ENCODE measurements around the gene TRIM56.
A peak's percentile ranks its signal among the peaks of the same experiment; 100 is the strongest.
"Not testable (repeated sequence)": the region's sequence is repeated elsewhere in the genome, so short reads cannot be mapped to it uniquely, and the experiment has no call there.

Gene TRIM56

GRCh38 chr7:101126651-101127459 is 41.6 kb downstream of the TRIM56 start, which contains the start of gene SERPINE1:
Gene SERPINE1 (plus strand): TSS chr7:101127104. CDS start chr7:101128394, 1,290 bp downstream.
- in situ Hi-C loops (cut with MboI; ENCODE audit: low sequenced_read_pairs, unreplicated experiment): no loop called here
- TF ChIP-seq, protein P1, sequence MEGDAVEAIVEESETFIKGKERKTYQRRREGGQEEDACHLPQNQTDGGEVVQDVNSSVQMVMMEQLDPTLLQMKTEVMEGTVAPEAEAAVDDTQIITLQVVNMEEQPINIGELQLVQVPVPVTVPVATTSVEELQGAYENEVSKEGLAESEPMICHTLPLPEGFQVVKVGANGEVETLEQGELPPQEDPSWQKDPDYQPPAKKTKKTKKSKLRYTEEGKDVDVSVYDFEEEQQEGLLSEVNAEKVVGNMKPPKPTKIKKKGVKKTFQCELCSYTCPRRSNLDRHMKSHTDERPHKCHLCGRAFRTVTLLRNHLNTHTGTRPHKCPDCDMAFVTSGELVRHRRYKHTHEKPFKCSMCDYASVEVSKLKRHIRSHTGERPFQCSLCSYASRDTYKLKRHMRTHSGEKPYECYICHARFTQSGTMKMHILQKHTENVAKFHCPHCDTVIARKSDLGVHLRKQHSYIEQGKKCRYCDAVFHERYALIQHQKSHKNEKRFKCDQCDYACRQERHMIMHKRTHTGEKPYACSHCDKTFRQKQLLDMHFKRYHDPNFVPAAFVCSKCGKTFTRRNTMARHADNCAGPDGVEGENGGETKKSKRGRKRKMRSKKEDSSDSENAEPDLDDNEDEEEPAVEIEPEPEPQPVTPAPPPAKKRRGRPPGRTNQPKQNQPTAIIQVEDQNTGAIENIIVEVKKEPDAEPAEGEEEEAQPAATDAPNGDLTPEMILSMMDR (IDR thresholded peaks at IDR 0.05; ENCODE audit: borderline replicate concordance, control extremely low read depth, extremely low read depth, insufficient read depth, missing control alignments): peak; percentile 7
- DNase-seq (ENCODE audit: low spot score): peak; percentile 85

DNA sequence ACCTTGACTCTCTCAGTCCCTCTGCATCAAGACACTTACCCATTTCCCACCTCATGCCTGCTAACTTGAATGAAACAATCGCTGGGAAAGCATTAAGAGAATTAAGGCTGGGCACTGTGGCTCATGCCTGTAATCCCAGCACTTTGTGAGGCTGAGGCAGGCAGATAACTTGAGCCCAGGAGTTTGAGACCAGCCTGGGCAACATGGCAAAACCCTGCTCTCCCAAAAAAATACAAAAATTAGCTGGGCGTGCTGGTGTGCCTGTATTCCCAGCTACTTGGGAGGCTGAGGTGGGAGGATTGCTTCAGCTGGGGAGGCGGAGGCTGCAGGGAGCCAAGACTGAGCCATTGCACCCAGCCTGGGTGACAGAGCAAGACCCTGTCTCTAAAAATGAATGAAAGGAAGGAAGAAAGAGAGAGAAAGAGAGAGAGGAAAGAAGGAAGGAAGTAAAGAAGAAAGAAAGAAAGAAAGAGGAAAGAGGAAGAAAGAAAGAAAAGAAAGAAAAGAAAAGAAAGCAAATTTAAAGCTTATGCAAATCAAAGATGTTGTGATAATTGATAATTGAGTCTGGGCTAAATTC is 42.3 kb downstream of the TRIM56 start:
- no peak for DNase-seq (ENCODE audit: low spot score)
- TF ChIP-seq, protein P1 (IDR thresholded peaks at IDR 0.05; ENCODE audit: borderline replicate concordance, control extremely low read depth, extremely low read depth, insufficient read depth, missing control alignments): no peak
- in situ Hi-C loops (cut with MboI; ENCODE audit: low sequenced_read_pairs, unreplicated experiment): no loop called here

GRCh38 chr7:101128040-101128834 is 43.0 kb downstream of the TRIM56 start:
- in situ Hi-C loops (cut with MboI; ENCODE audit: low sequenced_read_pairs, unreplicated experiment): no loop called here
- no peak for DNase-seq (ENCODE audit: low spot score)
- TF ChIP-seq, protein P1 (IDR thresholded peaks at IDR 0.05; ENCODE audit: borderline replicate concordance, control extremely low read depth, extremely low read depth, insufficient read depth, missing control alignments): no peak

GRCh38 chr7:101129603-101130117 is 44.4 kb downstream of the TRIM56 start:
- TF ChIP-seq, protein P1 (IDR thresholded peaks at IDR 0.05; ENCODE audit: borderline replicate concordance, control extremely low read depth, extremely low read depth, insufficient read depth, missing control alignments): no peak
- no peak for DNase-seq (ENCODE audit: low spot score)
- in situ Hi-C loops (cut with MboI; ENCODE audit: low sequenced_read_pairs, unreplicated experiment): no loop called here

DNA sequence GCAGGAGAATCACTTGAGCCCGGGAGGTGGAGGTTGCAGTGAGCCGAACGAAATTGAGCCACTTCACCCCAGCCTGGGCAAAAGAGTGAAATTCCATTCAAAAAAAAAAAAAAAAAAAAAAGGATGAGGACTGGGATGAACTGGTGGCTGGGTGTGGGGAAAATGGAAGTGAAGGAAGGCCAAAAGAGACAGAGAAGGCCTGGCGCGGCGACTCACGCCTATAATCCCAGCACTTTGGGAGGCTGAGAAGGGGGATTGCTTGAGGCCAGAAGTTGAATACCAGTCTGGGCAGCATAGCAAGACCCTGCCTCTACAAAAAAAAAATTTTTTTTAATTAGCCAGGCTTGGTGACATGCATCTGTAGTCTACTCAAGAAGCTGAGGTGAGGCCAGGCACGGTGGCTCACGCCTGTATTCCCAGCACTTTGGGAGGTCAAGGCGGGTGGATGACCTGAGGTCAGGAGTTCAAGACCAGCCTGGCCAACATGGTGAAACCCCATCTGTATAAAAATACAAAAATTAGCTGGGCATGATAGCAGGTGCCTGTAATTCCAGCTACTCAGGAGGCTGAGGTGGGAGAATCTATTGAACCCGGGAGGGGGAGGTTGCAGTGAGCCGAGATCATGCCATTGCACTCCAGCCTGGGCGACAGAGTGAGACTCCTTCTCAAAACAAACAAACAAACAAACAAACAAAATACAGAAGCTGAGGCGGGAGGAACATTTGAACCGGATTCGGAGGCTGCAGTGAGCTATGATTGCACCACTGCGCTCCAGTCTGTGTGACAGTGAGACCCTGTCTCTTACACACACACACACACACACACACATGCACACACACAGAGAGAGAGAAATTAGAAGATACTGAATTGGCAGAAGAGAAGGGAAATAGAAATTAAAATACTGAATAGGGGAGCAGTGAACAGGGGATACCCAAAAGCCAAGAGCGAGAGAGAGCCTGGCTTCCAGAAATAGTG is 47.6 kb downstream of the TRIM56 start:
- DNase-seq (ENCODE audit: low spot score); in situ Hi-C loops (cut with MboI; ENCODE audit: low sequenced_read_pairs, unreplicated experiment): not testable (repeated sequence)

DNA sequence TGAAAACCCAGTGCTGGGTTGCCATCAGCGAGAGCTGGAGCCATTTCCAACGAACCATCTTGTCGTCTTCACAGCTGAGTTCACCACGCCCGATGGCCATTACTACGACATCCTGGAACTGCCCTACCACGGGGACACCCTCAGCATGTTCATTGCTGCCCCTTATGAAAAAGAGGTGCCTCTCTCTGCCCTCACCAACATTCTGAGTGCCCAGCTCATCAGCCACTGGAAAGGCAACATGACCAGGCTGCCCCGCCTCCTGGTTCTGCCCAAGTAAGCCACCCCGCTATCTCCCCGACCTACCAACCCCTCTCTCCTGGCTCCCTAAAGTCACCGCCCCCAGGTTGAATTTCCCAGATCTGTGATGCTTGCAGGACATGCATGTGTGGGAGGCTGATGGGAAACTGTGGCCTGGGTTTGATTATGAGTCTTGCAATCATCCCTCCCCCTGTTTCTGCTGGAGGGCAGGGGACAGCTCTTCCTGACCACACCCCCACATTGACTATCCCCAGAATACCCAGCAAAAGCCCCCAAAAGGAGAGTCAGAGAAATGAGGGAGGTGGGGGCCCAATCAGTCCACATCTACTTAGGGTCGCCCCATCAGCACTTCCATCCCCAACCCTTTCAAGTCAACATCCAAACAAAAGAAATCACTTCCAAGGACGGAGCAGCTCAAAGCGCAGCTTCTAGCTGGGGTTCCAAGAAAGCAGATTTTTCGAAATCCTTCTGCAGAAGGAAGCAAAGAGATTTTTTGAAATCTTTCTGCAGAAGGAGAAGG is 48.5 kb downstream of the TRIM56 start:
- in situ Hi-C loops (cut with MboI; ENCODE audit: low sequenced_read_pairs, unreplicated experiment): no loop called here
- TF ChIP-seq, protein P1 (IDR thresholded peaks at IDR 0.05; ENCODE audit: borderline replicate concordance, control extremely low read depth, extremely low read depth, insufficient read depth, missing control alignments): no peak
- no peak for DNase-seq (ENCODE audit: low spot score)
